Measurements from ENCODE around the gene PGA3.
"Not testable (repeated sequence)": the region's sequence is repeated elsewhere in the genome, so short reads cannot be mapped to it uniquely, and the experiment has no call there.

PGA3 gene

DNA sequence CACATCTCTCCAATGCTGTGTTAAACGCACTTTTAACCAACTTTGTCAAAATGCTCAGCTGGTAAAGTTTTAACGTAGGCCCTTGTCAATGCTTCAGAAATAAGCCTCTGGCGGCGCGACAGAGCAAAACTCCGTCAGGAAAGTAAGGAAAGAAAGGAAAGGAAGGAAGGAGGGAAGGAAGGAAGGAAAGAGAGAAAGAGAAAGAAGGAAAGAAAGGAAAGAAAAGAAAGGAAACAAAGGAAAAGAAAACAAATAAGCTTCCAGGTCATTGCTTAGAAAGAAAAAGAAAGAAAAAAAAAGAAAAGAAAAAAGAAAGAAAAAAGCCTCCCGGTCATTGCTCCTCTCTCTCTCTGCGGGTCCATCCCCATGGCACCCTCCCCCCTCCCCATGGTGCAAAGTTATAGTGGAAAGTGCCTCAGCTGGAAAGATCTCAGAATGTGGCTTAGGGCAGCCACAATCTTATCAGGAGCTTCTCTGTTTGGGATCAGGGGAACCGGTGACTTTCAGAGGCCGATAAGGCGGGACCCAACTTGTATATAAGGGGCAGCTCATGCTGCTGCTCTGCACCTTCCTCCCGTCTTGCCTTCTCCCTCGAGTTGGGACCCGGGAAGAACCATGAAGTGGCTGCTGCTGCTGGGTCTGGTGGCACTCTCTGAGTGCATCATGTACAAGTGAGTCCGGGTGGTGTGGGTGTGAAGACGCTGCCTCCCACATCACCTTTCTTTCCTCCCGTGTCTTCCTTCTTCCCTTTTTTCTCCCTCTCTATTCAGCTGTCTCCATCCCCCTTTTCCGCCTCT lies at the start of gene PGA3:
TSS of gene PGA3 (plus strand) at position 566 of the 797 bp plus-strand sequence. CDS start at position 616, 50 bp downstream.
- not testable (repeated sequence) for H3K4me2 ChIP-seq (ENCODE audit: low read depth, low read length, poor library complexity, severe bottlenecking); H3K36me3 ChIP-seq (ENCODE audit: low read length); H2AFZ ChIP-seq (ENCODE audit: low read depth, low read length, severe bottlenecking); H3K27ac ChIP-seq (ENCODE audit: low read depth, low read length); H3F3A ChIP-seq (ENCODE audit: insufficient read depth); H3K79me2 ChIP-seq (ENCODE audit: insufficient read depth, low read length); H3K4me3 ChIP-seq (ENCODE audit: insufficient read depth, low read length, poor library complexity, severe bottlenecking); H3K9me2 ChIP-seq (replicated peaks; ENCODE audit: insufficient read depth, low read length); H3K27me3 ChIP-seq (ENCODE audit: low read length); H3K9me3 ChIP-seq (ENCODE audit: insufficient read depth, low read length); H3K9ac ChIP-seq (ENCODE audit: low read length); H4K20me1 ChIP-seq (ENCODE audit: low read depth, low read length)

DNA sequence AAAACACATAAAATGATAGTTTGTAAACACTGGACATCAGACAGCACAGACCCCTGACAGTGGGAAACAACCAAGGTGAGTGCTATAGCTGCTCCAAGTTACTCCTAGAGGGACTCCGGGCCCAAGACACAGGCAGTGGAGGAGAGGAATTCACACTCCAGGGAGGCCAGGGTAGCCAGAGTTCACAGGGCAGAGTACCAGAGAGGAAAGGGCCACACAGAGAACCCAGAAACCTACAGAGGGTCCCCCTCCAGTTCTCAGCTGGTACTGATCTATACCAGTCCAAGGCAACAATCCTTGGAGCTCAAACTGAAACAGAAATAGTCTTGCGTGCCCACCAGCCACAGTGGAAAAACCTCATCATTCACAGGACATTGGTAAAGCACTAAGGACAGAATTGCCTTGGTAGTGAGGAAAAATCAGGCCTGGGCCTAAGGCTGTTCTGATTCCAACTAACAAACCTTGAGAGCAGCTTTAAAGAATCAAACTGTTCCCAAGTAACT lies 49.7 kb upstream of the PGA3 start:
- Histone ChIP-seq H2AFZ (ENCODE audit: low read depth, low read length, severe bottlenecking) (no peak overlapping the region), H3F3A (ENCODE audit: insufficient read depth) (0 out of 2 replicates have a peak, but pooled peaks cover 3% of the 10 kb centered on the region), H3K79me2 (ENCODE audit: insufficient read depth, low read length) (peaks cover 4% of the 10 kb centered on the region; the same call in 1 of the 2 replicates), H3K27me3 (ENCODE audit: low read length) (no peaks in the 10 kb centered on the region), H4K20me1 (ENCODE audit: low read depth, low read length) (no peaks in the 10 kb centered on the region), H3K9me2 (replicated peaks; ENCODE audit: insufficient read depth, low read length) (no peaks in the 10 kb centered on the region), H3K9me3 (ENCODE audit: insufficient read depth, low read length) (no peaks in the 10 kb centered on the region), H3K4me3 (ENCODE audit: insufficient read depth, low read length, poor library complexity, severe bottlenecking) (no peak overlapping the region), H3K36me3 (ENCODE audit: low read length) (no peaks in the 10 kb centered on the region), H3K4me2 (ENCODE audit: low read depth, low read length, poor library complexity, severe bottlenecking) (no peak overlapping the region), H3K9ac (ENCODE audit: low read length) (no peak overlapping the region), H3K27ac (ENCODE audit: low read depth, low read length) (no peak overlapping the region)
- TF ChIP-seq EZH2phosphoT487 (conservative IDR thresholded peaks at IDR 0.05; ENCODE audit: low read length) = no peak
- TF ChIP-seq, protein P1, sequence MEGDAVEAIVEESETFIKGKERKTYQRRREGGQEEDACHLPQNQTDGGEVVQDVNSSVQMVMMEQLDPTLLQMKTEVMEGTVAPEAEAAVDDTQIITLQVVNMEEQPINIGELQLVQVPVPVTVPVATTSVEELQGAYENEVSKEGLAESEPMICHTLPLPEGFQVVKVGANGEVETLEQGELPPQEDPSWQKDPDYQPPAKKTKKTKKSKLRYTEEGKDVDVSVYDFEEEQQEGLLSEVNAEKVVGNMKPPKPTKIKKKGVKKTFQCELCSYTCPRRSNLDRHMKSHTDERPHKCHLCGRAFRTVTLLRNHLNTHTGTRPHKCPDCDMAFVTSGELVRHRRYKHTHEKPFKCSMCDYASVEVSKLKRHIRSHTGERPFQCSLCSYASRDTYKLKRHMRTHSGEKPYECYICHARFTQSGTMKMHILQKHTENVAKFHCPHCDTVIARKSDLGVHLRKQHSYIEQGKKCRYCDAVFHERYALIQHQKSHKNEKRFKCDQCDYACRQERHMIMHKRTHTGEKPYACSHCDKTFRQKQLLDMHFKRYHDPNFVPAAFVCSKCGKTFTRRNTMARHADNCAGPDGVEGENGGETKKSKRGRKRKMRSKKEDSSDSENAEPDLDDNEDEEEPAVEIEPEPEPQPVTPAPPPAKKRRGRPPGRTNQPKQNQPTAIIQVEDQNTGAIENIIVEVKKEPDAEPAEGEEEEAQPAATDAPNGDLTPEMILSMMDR (IDR thresholded peaks at IDR 0.05; ENCODE audit: insufficient read depth, low read length, poor library complexity, severe bottlenecking) = no peak

DNA sequence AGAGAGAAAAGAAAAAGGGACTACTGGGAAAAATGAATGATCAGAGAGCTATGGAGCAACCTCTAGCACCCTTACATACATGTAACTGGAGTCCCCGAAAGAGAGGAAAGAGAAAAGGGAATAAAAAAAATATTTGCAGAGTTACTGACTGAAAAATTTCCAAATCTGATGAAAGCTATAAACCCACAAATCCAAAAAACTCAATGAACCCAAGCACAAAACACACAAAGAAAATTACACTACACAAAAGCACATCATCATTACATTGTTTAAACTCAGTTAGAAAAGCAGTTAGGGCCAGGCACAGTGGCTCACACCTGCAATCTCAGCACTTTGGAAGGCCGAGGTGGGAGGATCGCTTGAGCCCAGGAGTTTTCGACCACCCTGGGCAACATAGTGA lies 48.8 kb upstream of the PGA3 start:
- no peaks in the 10 kb centered on the region for H3K36me3 ChIP-seq (ENCODE audit: low read length)
- no peak overlapping the region for H3K27ac ChIP-seq (ENCODE audit: low read depth, low read length)
- no peaks in the 10 kb centered on the region for H3K9me2 ChIP-seq (replicated peaks; ENCODE audit: insufficient read depth, low read length)
- no peak overlapping the region for H2AFZ ChIP-seq (ENCODE audit: low read depth, low read length, severe bottlenecking)
- no peak overlapping the region for H3K4me3 ChIP-seq (ENCODE audit: insufficient read depth, low read length, poor library complexity, severe bottlenecking)
- H3K27me3 ChIP-seq (ENCODE audit: low read length) = no peaks in the 10 kb centered on the region
- no peak overlapping the region for H3K9ac ChIP-seq (ENCODE audit: low read length)
- no peaks in the 10 kb centered on the region for H3K9me3 ChIP-seq (ENCODE audit: insufficient read depth, low read length)
- peaks cover 4% of the 10 kb centered on the region; the same call in 1 of the 2 replicates for H3K79me2 ChIP-seq (ENCODE audit: insufficient read depth, low read length)
- 0 out of 2 replicates have a peak, but pooled peaks cover 3% of the 10 kb centered on the region for H3F3A ChIP-seq (ENCODE audit: insufficient read depth)
- no peak for TF ChIP-seq EZH2phosphoT487 (conservative IDR thresholded peaks at IDR 0.05; ENCODE audit: low read length)
- TF ChIP-seq, protein P1 (IDR thresholded peaks at IDR 0.05; ENCODE audit: insufficient read depth, low read length, poor library complexity, severe bottlenecking) = no peak
- H4K20me1 ChIP-seq (ENCODE audit: low read depth, low read length) = no peaks in the 10 kb centered on the region
- H3K4me2 ChIP-seq (ENCODE audit: low read depth, low read length, poor library complexity, severe bottlenecking) = no peak overlapping the region

DNA sequence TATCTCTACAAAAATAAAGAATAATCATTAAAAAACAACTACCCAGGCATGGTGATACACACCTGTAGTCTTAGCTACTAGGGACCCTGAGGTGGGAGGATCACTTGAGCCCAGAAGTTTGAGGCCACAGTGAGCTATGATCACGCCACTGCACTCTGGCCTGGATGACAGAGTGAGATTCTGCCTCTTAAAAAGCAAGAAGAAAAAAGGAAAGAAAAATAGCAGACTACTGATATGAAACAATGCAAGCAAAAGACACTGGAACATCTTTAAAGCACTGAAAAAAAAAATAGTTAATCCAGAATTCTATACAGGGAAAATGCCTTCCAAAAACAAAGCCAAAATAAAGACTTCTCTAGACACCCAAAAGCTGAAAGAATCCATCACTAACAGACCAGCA lies 48.0 kb upstream of the PGA3 start:
- Histone ChIP-seq H3F3A (ENCODE audit: insufficient read depth) (0 out of 2 replicates have a peak, but pooled peaks cover 8% of the 10 kb centered on the region), H2AFZ (ENCODE audit: low read depth, low read length, severe bottlenecking) (no peak overlapping the region), H3K79me2 (ENCODE audit: insufficient read depth, low read length) (peaks cover 6% of the 10 kb centered on the region; the same call in 1 of the 2 replicates), H3K27me3 (ENCODE audit: low read length) (no peaks in the 10 kb centered on the region), H3K4me3 (ENCODE audit: insufficient read depth, low read length, poor library complexity, severe bottlenecking) (no peak overlapping the region), H3K9ac (ENCODE audit: low read length) (no peak overlapping the region), H3K36me3 (ENCODE audit: low read length) (no peaks in the 10 kb centered on the region), H3K4me2 (ENCODE audit: low read depth, low read length, poor library complexity, severe bottlenecking) (no peak overlapping the region), H3K27ac (ENCODE audit: low read depth, low read length) (no peak overlapping the region), H4K20me1 (ENCODE audit: low read depth, low read length) (no peaks in the 10 kb centered on the region), H3K9me2 (replicated peaks; ENCODE audit: insufficient read depth, low read length) (no peaks in the 10 kb centered on the region), H3K9me3 (ENCODE audit: insufficient read depth, low read length) (no peaks in the 10 kb centered on the region)
- TF ChIP-seq EZH2phosphoT487 (conservative IDR thresholded peaks at IDR 0.05; ENCODE audit: low read length) = no peak
- TF ChIP-seq, protein P1 (IDR thresholded peaks at IDR 0.05; ENCODE audit: insufficient read depth, low read length, poor library complexity, severe bottlenecking) = no peak
